Measurements from ENCODE around the gene TRIM65. TPM values are rescaled to one million over a fixed set of nuclear protein-coding genes. Genes with fewer than 3 reads are reported as not detected.
"Not testable (repeated sequence)": the region's sequence is repeated elsewhere in the genome, so short reads cannot be mapped to it uniquely, and the experiment has no call there.

The TRIM65 gene
- total and polyA plus RNA-seq, 7 donors = 9.0 to 14.8 (median 9.3) TPM

DNA sequence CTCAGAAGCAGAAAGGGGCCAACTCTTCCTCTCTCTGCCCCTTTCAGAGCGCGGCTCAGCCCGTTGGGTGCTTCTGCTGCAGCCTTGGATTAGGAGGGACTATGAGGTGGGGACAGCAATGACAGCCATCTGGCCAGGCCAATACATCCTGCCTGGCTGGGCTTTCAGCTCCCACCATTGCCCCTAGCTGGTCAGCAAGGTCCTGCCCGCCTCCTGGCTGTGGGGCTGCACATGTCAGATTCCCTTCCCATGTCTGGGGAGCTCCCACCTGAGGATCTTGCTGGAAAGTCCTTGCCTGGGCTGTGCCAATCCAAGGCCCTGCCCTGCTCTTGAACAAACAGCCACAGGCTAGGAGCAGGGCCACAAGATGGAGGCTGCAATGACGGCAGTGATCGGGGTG is 8.3 kb downstream of the TRIM65 start:
- peaks cover 8% of the 10 kb centered on the region for H3K4me1 ChIP-seq
- TF ChIP-seq, protein P1, sequence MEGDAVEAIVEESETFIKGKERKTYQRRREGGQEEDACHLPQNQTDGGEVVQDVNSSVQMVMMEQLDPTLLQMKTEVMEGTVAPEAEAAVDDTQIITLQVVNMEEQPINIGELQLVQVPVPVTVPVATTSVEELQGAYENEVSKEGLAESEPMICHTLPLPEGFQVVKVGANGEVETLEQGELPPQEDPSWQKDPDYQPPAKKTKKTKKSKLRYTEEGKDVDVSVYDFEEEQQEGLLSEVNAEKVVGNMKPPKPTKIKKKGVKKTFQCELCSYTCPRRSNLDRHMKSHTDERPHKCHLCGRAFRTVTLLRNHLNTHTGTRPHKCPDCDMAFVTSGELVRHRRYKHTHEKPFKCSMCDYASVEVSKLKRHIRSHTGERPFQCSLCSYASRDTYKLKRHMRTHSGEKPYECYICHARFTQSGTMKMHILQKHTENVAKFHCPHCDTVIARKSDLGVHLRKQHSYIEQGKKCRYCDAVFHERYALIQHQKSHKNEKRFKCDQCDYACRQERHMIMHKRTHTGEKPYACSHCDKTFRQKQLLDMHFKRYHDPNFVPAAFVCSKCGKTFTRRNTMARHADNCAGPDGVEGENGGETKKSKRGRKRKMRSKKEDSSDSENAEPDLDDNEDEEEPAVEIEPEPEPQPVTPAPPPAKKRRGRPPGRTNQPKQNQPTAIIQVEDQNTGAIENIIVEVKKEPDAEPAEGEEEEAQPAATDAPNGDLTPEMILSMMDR (IDR thresholded peaks at IDR 0.05) = no peak
- no peaks in the 10 kb centered on the region for H3K27me3 ChIP-seq (ENCODE audit: insufficient read depth in 3 of 3, low read length in 2 of 3)
- WGBS, 3 donors = 79 to 85% (median 83%) methylated on average over 6 of the region's 6 CpGs
- ATAC-seq = no peak
- no peak overlapping the region for H3K27ac ChIP-seq
- no peak for DNase-seq
- H3K4me3 ChIP-seq = no peak overlapping the region
- no peaks in the 10 kb centered on the region for H3K9me3 ChIP-seq
- peaks cover 0 to 46% of the 10 kb centered on the region in 2 donors for H3K36me3 ChIP-seq (ENCODE audit: insufficient read depth in 1 of 2, low read depth in 1 of 2)
- intact Hi-C loops (cut with DNase I) = no loop called here

DNA sequence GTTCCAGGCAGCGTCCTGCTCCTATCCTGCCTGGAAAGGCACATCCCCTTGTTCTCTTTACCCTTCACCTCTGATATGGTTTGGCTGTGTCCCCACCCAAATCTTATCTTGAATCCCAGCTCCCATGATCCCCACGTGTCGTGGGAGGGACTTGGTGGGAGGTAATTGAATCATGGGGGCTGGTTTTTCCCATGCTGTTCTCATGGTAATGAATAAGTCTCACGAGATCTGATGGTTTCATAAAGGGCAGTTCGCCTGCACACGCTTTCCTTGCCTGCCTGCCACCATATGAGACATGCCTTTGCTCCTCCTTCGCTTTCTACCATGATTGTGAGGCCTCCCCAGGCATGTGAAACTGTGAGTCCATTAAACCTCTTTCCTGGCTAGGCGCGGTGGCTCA is 10.9 kb downstream of the TRIM65 start:
- H3K9me3 ChIP-seq; DNase-seq; ATAC-seq; H3K27me3 ChIP-seq (ENCODE audit: insufficient read depth in 3 of 3, low read length in 2 of 3); H3K4me3 ChIP-seq; intact Hi-C loops (cut with DNase I); H3K4me1 ChIP-seq; H3K27ac ChIP-seq: not testable (repeated sequence)
- WGBS, 3 donors = 82 to 90% (median 87%) methylated on average over 9 of the region's 9 CpGs
- peaks cover 0 to 28% of the 10 kb centered on the region in 2 donors for H3K36me3 ChIP-seq (ENCODE audit: insufficient read depth in 1 of 2, low read depth in 1 of 2)

DNA sequence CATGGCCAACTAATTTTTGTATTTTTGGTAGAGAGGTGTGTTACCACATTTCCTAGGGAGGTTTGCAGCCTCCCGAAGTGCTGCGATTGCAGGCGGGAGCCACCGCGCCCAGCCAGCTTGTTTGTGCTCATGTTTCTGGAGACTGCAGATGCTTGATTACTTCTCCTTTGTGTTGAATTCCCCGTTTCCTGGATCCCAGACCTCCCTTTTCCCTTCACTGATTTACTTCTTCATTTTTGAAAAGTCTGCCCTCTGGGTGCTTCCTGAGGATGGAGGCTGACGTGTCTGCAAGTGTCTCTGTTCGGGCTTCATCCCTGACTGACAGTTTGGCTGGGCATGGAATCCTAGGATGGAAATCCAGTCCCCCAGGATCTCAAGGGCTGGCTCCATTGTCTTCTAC is 11.3 kb downstream of the TRIM65 start:
- TF ChIP-seq, protein P1 (IDR thresholded peaks at IDR 0.05) = no peak
- ATAC-seq = no peak
- Histone ChIP-seq H3K9me3 (no peaks in the 10 kb centered on the region), H3K27me3 (ENCODE audit: insufficient read depth in 3 of 3, low read length in 2 of 3) (no peaks in the 10 kb centered on the region), H3K4me3 (no peak overlapping the region), H3K36me3 (ENCODE audit: insufficient read depth in 1 of 2, low read depth in 1 of 2) (peaks cover 0 to 24% of the 10 kb centered on the region in 2 donors), H3K27ac (no peak overlapping the region), H3K4me1 (no peaks in the 10 kb centered on the region)
- 71 to 79% (median 77%) methylated on average over 8 of the region's 8 CpGs for WGBS, 3 donors
- DNase-seq = no peak
- intact Hi-C loops (cut with DNase I) = no loop called here

DNA sequence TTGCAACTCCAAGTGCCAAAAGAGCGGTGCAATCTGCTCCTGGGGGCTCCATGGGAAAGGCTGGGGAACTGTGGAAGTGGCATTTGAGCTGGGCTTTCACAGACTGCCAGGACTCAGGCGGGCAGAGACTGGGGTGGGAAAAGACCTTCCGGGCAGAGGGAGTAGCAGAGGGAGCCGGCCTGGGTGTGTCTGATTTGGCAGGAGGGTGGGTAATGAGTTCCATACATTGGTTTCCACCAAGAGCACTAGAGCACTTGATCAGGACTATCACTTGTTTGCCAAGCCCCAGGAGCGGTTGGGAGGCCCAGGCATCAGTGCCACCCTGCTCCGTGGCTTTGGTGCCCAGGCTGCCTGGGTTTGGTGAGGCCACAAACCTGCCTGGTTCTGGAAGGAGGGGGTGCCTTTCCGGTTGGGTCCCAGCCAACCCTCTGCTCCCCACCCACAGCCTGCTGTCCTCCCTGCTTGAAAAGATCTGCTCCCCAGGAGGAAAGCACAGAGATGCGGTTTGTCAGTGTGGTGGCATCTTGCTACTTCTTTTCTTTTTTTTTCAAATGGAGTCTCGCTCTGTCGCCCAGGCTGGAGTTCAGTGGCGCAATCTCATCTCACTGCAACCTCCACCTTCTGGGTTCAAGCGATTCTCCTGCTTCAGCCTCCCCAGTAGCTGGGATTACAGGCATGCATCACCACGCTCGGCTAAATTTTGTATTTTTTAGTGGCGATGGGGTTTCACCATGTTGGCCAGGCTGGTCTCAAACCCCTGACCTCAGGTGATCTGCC is 14.9 kb downstream of the TRIM65 start:
- no peak overlapping the region for H3K4me3 ChIP-seq
- DNase-seq = no peak
- WGBS, 3 donors = 83 to 96% (median 84%) methylated on average over 9 to 15 of the region's 15 CpGs
- H3K27me3 ChIP-seq (ENCODE audit: insufficient read depth in 3 of 3, low read length in 2 of 3) = no peaks in the 10 kb centered on the region
- no peak for ATAC-seq
- intact Hi-C loops (cut with DNase I) = no loop called here
- H3K9me3 ChIP-seq = no peaks in the 10 kb centered on the region
- peaks cover 2% of the 10 kb centered on the region for H3K4me1 ChIP-seq
- H3K27ac ChIP-seq = no peak overlapping the region
- TF ChIP-seq, protein P1 (IDR thresholded peaks at IDR 0.05) = no peak
- H3K36me3 ChIP-seq (ENCODE audit: insufficient read depth in 1 of 2, low read depth in 1 of 2) = no peaks in the 10 kb centered on the region

DNA sequence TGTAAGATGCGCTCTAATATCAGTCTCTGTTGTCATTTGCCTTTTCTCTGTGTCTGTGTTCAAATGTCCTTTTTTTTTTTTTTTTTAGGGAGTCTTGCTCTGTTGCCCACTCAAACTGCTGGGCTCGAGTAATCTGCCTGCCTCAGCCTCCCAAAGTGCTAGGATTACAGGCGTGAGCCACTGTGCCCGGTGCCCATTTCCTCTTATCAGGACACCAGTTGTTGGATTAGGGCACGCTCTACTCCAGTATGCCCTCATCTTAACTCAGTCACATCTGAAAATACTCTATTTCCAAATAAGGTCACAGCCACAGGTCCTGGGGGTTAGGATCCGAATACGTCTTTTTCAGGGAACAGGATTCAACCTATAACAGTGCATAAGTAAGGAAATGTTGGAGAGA is 16.5 kb downstream of the TRIM65 start:
- no peak for DNase-seq
- Histone ChIP-seq H3K27me3 (ENCODE audit: insufficient read depth in 3 of 3, low read length in 2 of 3) (no peaks in the 10 kb centered on the region), H3K36me3 (ENCODE audit: insufficient read depth in 1 of 2, low read depth in 1 of 2) (peaks cover 0 to 4% of the 10 kb centered on the region in 2 donors), H3K4me3 (no peak overlapping the region), H3K9me3 (no peaks in the 10 kb centered on the region), H3K27ac (no peak overlapping the region), H3K4me1 (peaks cover 18% of the 10 kb centered on the region)
- TF ChIP-seq, protein P1 (IDR thresholded peaks at IDR 0.05) = no peak
- 51 to 74% (median 60%) methylated on average over 7 of the region's 7 CpGs for WGBS, 3 donors
- no peak for ATAC-seq
- intact Hi-C loops (cut with DNase I) = no loop called here
